ENCODE measurements around the gene DDX10.
"Not testable (repeated sequence)": the region's sequence is repeated elsewhere in the genome, so short reads cannot be mapped to it uniquely, and the experiment has no call there.

The DDX10 gene

DNA sequence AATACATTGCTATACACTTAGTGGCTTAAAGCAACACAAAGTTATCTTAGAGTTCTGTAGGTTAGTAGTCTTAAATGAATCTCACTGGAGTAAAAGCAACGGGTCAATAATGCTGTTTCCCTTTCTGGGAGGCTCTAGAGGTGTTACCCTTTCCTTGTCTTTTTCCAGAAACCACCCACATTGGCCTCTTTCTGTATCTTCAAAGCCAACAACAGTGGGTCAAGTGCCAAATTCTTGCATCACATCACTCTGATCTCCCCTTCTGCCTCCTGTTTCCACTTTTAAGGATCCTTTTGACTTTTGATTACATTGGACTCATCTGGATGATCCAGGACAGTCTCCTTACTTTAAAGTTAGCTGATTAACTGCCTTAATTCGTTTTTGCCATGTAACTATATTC lies 93.6 kb downstream of the DDX10 start:
- no peak overlapping the region for H3K4me3 ChIP-seq (ENCODE audit: low read length in 2 of 2)
- H3K9ac ChIP-seq (ENCODE audit: low read depth in 1 of 2, low read length in 2 of 2), result no peak overlapping the region
- no peaks in the 10 kb centered on the region for H3K27me3 ChIP-seq (ENCODE audit: control insufficient read depth in 2 of 2, insufficient read depth in 2 of 2, low read length in 2 of 2)
- H3K4me1 ChIP-seq (ENCODE audit: control insufficient read depth in 2 of 2, insufficient read depth in 2 of 2, low read length in 2 of 2), result no peaks in the 10 kb centered on the region
- no peaks in the 10 kb centered on the region for H3K36me3 ChIP-seq (ENCODE audit: control insufficient read depth in 2 of 2, insufficient read depth in 2 of 2, low read length in 2 of 2)
- no peak overlapping the region for H3K27ac ChIP-seq (ENCODE audit: low read depth in 2 of 2, low read length in 2 of 2)
- no peaks in the 10 kb centered on the region for H3K9me3 ChIP-seq (ENCODE audit: control insufficient read depth in 2 of 2, low read length in 2 of 2)

GRCh38 chr11:108766596-108767173 lies 101.8 kb downstream of the DDX10 start:
- no peak overlapping the region for H3K9ac ChIP-seq (ENCODE audit: low read depth in 1 of 2, low read length in 2 of 2)
- H3K27me3 ChIP-seq (ENCODE audit: control insufficient read depth in 2 of 2, insufficient read depth in 2 of 2, low read length in 2 of 2), result no peaks in the 10 kb centered on the region
- H3K9me3 ChIP-seq (ENCODE audit: control insufficient read depth in 2 of 2, low read length in 2 of 2), result no peaks in the 10 kb centered on the region
- no peaks in the 10 kb centered on the region for H3K36me3 ChIP-seq (ENCODE audit: control insufficient read depth in 2 of 2, insufficient read depth in 2 of 2, low read length in 2 of 2)
- H3K27ac ChIP-seq (ENCODE audit: low read depth in 2 of 2, low read length in 2 of 2), result no peak overlapping the region
- no peaks in the 10 kb centered on the region for H3K4me1 ChIP-seq (ENCODE audit: control insufficient read depth in 2 of 2, insufficient read depth in 2 of 2, low read length in 2 of 2)
- no peak overlapping the region for H3K4me3 ChIP-seq (ENCODE audit: low read length in 2 of 2)

GRCh38 chr11:108768370-108768769 lies 103.5 kb downstream of the DDX10 start:
- H3K9ac ChIP-seq (ENCODE audit: low read depth in 1 of 2, low read length in 2 of 2), result no peak overlapping the region
- H3K4me3 ChIP-seq (ENCODE audit: low read length in 2 of 2), result no peak overlapping the region
- no peak overlapping the region for H3K27ac ChIP-seq (ENCODE audit: low read depth in 2 of 2, low read length in 2 of 2)
- H3K9me3 ChIP-seq (ENCODE audit: control insufficient read depth in 2 of 2, low read length in 2 of 2), result no peaks in the 10 kb centered on the region
- H3K4me1 ChIP-seq (ENCODE audit: control insufficient read depth in 2 of 2, insufficient read depth in 2 of 2, low read length in 2 of 2), result no peaks in the 10 kb centered on the region
- no peaks in the 10 kb centered on the region for H3K36me3 ChIP-seq (ENCODE audit: control insufficient read depth in 2 of 2, insufficient read depth in 2 of 2, low read length in 2 of 2)
- H3K27me3 ChIP-seq (ENCODE audit: control insufficient read depth in 2 of 2, insufficient read depth in 2 of 2, low read length in 2 of 2), result no peaks in the 10 kb centered on the region

GRCh38 chr11:108768964-108769363 lies 104.1 kb downstream of the DDX10 start:
- Histone ChIP-seq H3K27me3 (ENCODE audit: control insufficient read depth in 2 of 2, insufficient read depth in 2 of 2, low read length in 2 of 2) (no peaks in the 10 kb centered on the region), H3K4me3 (ENCODE audit: low read length in 2 of 2) (no peak overlapping the region), H3K4me1 (ENCODE audit: control insufficient read depth in 2 of 2, insufficient read depth in 2 of 2, low read length in 2 of 2) (no peaks in the 10 kb centered on the region), H3K9me3 (ENCODE audit: control insufficient read depth in 2 of 2, low read length in 2 of 2) (no peaks in the 10 kb centered on the region), H3K9ac (ENCODE audit: low read depth in 1 of 2, low read length in 2 of 2) (no peak overlapping the region), H3K36me3 (ENCODE audit: control insufficient read depth in 2 of 2, insufficient read depth in 2 of 2, low read length in 2 of 2) (no peaks in the 10 kb centered on the region), H3K27ac (ENCODE audit: low read depth in 2 of 2, low read length in 2 of 2) (no peak overlapping the region)

DNA sequence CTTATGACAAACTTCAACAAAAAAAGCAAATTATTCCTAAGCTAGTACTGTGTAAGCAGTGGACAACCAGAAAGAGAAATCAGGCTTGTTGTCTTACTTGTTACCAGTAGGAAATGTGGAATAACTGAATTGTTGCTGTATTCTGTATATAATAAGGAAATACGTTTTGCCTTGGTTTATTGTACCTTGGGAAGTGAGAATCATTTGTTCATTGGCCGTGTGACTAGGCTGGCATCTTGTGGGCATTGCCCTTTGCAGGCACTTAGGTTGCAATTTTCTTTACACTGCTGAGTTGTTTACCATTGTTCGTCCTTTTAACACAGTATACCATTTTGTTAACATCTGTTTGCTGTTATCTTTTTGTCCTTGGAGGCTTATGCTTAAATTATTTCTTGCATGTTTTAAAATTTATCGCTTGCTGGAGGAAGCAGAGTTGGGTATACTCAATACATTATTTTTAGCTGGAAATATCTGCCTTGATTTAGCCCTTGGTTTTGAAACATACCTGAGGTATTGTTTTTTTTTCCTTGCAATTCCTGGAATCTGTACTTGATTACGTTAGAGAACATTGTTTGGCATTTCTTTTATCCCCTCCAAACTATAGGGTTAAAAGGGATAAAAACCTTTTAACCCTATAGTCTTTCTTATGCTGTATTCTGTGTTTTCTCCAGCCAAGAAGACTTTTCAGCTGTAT lies 109.3 kb downstream of the DDX10 start:
- Histone ChIP-seq H3K9ac (ENCODE audit: low read depth in 1 of 2, low read length in 2 of 2) (no peak overlapping the region), H3K27ac (ENCODE audit: low read depth in 2 of 2, low read length in 2 of 2) (no peak overlapping the region), H3K36me3 (ENCODE audit: control insufficient read depth in 2 of 2, insufficient read depth in 2 of 2, low read length in 2 of 2) (no peaks in the 10 kb centered on the region), H3K9me3 (ENCODE audit: control insufficient read depth in 2 of 2, low read length in 2 of 2) (no peaks in the 10 kb centered on the region), H3K4me1 (ENCODE audit: control insufficient read depth in 2 of 2, insufficient read depth in 2 of 2, low read length in 2 of 2) (no peaks in the 10 kb centered on the region), H3K27me3 (ENCODE audit: control insufficient read depth in 2 of 2, insufficient read depth in 2 of 2, low read length in 2 of 2) (no peaks in the 10 kb centered on the region), H3K4me3 (ENCODE audit: low read length in 2 of 2) (no peak overlapping the region)

DNA sequence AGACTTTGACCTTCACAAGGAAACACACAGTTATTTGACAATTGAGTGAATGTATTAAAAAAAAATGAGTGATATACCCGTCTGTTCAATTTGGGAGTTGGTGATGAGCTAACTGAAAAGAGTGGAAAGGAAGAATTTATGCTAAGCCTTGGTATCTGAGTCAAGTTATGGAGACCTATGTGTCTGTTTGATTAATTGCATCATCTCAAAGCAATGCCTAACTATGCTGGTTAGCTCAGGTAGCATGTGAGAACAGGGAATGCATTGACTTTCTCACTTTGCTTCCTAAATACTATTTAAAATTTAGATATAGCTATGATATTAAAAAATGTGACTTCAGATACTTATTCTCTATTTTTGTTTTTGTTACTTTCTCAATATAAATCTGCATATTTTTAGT lies 110.5 kb downstream of the DDX10 start:
- no peaks in the 10 kb centered on the region for H3K4me1 ChIP-seq (ENCODE audit: control insufficient read depth in 2 of 2, insufficient read depth in 2 of 2, low read length in 2 of 2)
- no peaks in the 10 kb centered on the region for H3K9me3 ChIP-seq (ENCODE audit: control insufficient read depth in 2 of 2, low read length in 2 of 2)

GRCh38 chr11:108779147-108779546 lies 114.3 kb downstream of the DDX10 start:
- not testable (repeated sequence) for H3K9me3 ChIP-seq (ENCODE audit: control insufficient read depth in 2 of 2, low read length in 2 of 2); H3K4me1 ChIP-seq (ENCODE audit: control insufficient read depth in 2 of 2, insufficient read depth in 2 of 2, low read length in 2 of 2); H3K4me3 ChIP-seq (ENCODE audit: low read length in 2 of 2); H3K27me3 ChIP-seq (ENCODE audit: control insufficient read depth in 2 of 2, insufficient read depth in 2 of 2, low read length in 2 of 2); H3K36me3 ChIP-seq (ENCODE audit: control insufficient read depth in 2 of 2, insufficient read depth in 2 of 2, low read length in 2 of 2); H3K9ac ChIP-seq (ENCODE audit: low read depth in 1 of 2, low read length in 2 of 2); H3K27ac ChIP-seq (ENCODE audit: low read depth in 2 of 2, low read length in 2 of 2)

More for the DNA sequence above, 110.5 kb downstream of the DDX10 start:
- Histone ChIP-seq H3K36me3 (ENCODE audit: control insufficient read depth in 2 of 2, insufficient read depth in 2 of 2, low read length in 2 of 2) (no peaks in the 10 kb centered on the region), H3K27ac (ENCODE audit: low read depth in 2 of 2, low read length in 2 of 2) (no peak overlapping the region), H3K27me3 (ENCODE audit: control insufficient read depth in 2 of 2, insufficient read depth in 2 of 2, low read length in 2 of 2) (no peaks in the 10 kb centered on the region), H3K4me3 (ENCODE audit: low read length in 2 of 2) (no peak overlapping the region), H3K9ac (ENCODE audit: low read depth in 1 of 2, low read length in 2 of 2) (no peak overlapping the region)

DNA sequence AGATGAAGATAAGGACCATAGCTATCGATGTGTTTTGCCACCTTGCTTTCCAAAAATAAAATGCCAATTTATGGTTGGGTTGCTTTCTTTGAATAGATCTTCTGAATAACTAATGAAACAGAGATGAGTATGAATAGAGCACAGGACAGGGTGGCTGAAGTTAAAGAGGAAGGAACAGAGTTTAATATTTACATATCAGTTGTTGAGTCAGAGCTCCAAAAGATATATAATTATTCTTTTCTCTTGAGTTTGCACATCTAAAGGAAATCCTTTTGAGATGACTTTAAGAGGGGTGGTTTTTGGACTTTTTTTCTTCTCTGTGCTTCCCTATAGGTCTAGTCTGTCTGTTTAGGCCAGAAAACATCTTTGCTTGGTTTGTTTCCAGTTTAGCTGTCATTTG lies 115.2 kb downstream of the DDX10 start:
- no peak overlapping the region for H3K9ac ChIP-seq (ENCODE audit: low read depth in 1 of 2, low read length in 2 of 2)
- H3K4me1 ChIP-seq (ENCODE audit: control insufficient read depth in 2 of 2, insufficient read depth in 2 of 2, low read length in 2 of 2), result no peaks in the 10 kb centered on the region
- H3K36me3 ChIP-seq (ENCODE audit: control insufficient read depth in 2 of 2, insufficient read depth in 2 of 2, low read length in 2 of 2), result no peaks in the 10 kb centered on the region
- no peaks in the 10 kb centered on the region for H3K9me3 ChIP-seq (ENCODE audit: control insufficient read depth in 2 of 2, low read length in 2 of 2)
- no peak overlapping the region for H3K27ac ChIP-seq (ENCODE audit: low read depth in 2 of 2, low read length in 2 of 2)
- H3K4me3 ChIP-seq (ENCODE audit: low read length in 2 of 2), result no peak overlapping the region
- H3K27me3 ChIP-seq (ENCODE audit: control insufficient read depth in 2 of 2, insufficient read depth in 2 of 2, low read length in 2 of 2), result no peaks in the 10 kb centered on the region

DNA sequence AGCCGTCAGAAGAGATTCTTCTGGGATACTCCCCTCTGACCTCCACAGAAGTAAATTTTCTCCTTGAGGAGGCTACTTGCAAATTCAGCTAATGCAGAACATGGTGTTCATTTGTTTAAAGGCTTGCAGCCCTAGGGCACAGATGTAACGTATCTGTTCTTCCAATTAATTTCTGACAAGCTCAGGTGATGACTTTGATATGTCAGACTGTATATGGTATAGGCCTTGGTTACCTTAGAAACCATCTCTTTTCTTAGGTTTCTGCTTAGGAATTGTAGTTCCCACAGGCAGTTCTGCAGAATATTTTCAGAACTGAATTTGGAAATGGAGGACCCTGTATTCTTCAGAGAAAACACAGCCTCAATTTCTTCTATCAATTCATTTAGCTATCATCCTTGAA lies 117.1 kb downstream of the DDX10 start:
- H3K27me3 ChIP-seq (ENCODE audit: control insufficient read depth in 2 of 2, insufficient read depth in 2 of 2, low read length in 2 of 2), result no peaks in the 10 kb centered on the region
- no peak overlapping the region for H3K4me3 ChIP-seq (ENCODE audit: low read length in 2 of 2)
- H3K9ac ChIP-seq (ENCODE audit: low read depth in 1 of 2, low read length in 2 of 2), result no peak overlapping the region
- H3K27ac ChIP-seq (ENCODE audit: low read depth in 2 of 2, low read length in 2 of 2), result no peak overlapping the region
- no peaks in the 10 kb centered on the region for H3K4me1 ChIP-seq (ENCODE audit: control insufficient read depth in 2 of 2, insufficient read depth in 2 of 2, low read length in 2 of 2)
- no peaks in the 10 kb centered on the region for H3K9me3 ChIP-seq (ENCODE audit: control insufficient read depth in 2 of 2, low read length in 2 of 2)
- H3K36me3 ChIP-seq (ENCODE audit: control insufficient read depth in 2 of 2, insufficient read depth in 2 of 2, low read length in 2 of 2), result no peaks in the 10 kb centered on the region

DNA sequence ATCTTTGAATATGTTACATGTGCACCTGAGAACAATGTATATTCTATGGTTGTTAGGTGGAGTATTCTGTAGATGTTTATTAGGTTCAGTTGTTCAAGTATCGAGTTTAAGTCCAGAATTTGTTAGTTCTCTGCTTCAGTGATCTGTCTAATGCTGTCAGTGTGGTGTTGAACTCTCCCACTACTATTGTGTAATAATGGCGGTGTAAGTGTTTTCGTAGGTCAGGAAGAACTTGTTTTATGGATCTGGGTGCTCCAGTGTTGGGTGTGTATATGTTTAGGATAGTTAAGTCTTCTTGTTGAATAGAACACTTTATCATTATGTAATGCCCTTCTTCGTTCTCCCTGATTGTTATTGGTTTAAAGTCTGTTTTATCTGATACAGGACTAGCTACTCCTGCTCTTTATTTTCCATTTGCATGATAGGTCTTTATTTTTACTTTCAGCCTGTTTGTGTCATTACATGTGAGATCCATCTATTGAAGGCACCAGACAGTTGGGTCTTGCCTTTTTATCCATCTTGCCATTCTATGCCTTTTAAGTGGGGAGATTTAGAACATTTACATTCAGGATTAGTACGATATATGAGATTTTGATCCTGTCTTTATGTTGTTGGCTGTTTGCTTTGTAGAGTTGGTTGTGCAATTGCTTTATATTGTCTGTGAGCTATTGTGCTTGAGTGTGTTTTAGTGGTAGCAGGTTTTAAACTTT lies 121.6 kb downstream of the DDX10 start:
- Histone ChIP-seq H3K9me3 (ENCODE audit: control insufficient read depth in 2 of 2, low read length in 2 of 2) (no peaks in the 10 kb centered on the region), H3K4me3 (ENCODE audit: low read length in 2 of 2) (no peak overlapping the region), H3K4me1 (ENCODE audit: control insufficient read depth in 2 of 2, insufficient read depth in 2 of 2, low read length in 2 of 2) (no peaks in the 10 kb centered on the region), H3K27ac (ENCODE audit: low read depth in 2 of 2, low read length in 2 of 2) (no peak overlapping the region), H3K36me3 (ENCODE audit: control insufficient read depth in 2 of 2, insufficient read depth in 2 of 2, low read length in 2 of 2) (no peaks in the 10 kb centered on the region), H3K9ac (ENCODE audit: low read depth in 1 of 2, low read length in 2 of 2) (no peak overlapping the region), H3K27me3 (ENCODE audit: control insufficient read depth in 2 of 2, insufficient read depth in 2 of 2, low read length in 2 of 2) (no peaks in the 10 kb centered on the region)

Data from mucosa of rectum (tissue), 2 donors.